Measurements from ENCODE around the gene ZFAND2B.
"Not testable (repeated sequence)": the region's sequence is repeated elsewhere in the genome, so short reads cannot be mapped to it uniquely, and the experiment has no call there.

Gene ZFAND2B

GRCh38 chr2:219186754-219187456 is 19.7 kb upstream of the ZFAND2B start:
- H3K4me3 ChIP-seq (ENCODE audit: low read depth, low read length): no peak overlapping the region
- no peaks in the 10 kb centered on the region for H3K79me2 ChIP-seq (ENCODE audit: control insufficient read depth, insufficient read depth, low read length, unreplicated experiment)
- H3K27me3 ChIP-seq (ENCODE audit: insufficient read depth, low read length): no peaks in the 10 kb centered on the region
- H3K36me3 ChIP-seq (ENCODE audit: insufficient read depth, low read length): no peaks in the 10 kb centered on the region; the same call in none of the 2 replicates
- no peak overlapping the region for H2AFZ ChIP-seq (ENCODE audit: low read length, unreplicated experiment)
- no peaks in the 10 kb centered on the region for H3K4me1 ChIP-seq (ENCODE audit: control insufficient read depth, insufficient read depth, low read length, unreplicated experiment)
- no peak overlapping the region for H3K27ac ChIP-seq (ENCODE audit: low read depth, low read length)

DNA sequence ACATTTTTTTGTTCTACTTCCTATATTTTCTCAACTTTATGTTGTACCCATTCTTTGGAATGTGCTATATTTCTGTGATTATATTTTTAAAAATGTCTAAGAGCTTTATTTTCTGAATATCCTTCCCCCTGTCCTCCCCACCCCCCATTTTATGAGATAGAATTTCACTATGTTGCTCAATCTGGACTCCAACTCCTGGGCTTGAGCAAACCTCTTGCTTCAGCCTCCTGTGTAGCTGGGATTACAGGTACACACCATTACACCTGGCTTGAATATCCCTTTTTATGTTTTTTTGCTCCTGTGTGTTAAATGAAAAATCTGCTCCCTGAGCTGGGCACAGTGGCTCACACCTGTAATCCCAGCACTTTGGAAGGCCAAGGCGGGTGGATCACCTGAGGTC is 9.2 kb upstream of the ZFAND2B start:
- H3K36me3 ChIP-seq (ENCODE audit: insufficient read depth, low read length): no peaks in the 10 kb centered on the region
- no peak overlapping the region for H3K4me3 ChIP-seq (ENCODE audit: low read depth, low read length)
- H2AFZ ChIP-seq (ENCODE audit: low read length, unreplicated experiment): no peak overlapping the region
- H3K27ac ChIP-seq (ENCODE audit: low read depth, low read length): no peak overlapping the region
- H3K4me1 ChIP-seq (ENCODE audit: control insufficient read depth, insufficient read depth, low read length, unreplicated experiment): no peaks in the 10 kb centered on the region
- H3K27me3 ChIP-seq (ENCODE audit: insufficient read depth, low read length): peaks cover 7% of the 10 kb centered on the region; the same call in 1 of the 2 replicates
- no peaks in the 10 kb centered on the region for H3K79me2 ChIP-seq (ENCODE audit: control insufficient read depth, insufficient read depth, low read length, unreplicated experiment)

- Histone ChIP-seq H3K27me3 (ENCODE audit: insufficient read depth, low read length) (peaks cover 7% of the 10 kb centered on the region; the same call in 1 of the 2 replicates), H3K4me1 (ENCODE audit: control insufficient read depth, insufficient read depth, low read length, unreplicated experiment) (no peaks in the 10 kb centered on the region), H2AFZ (ENCODE audit: low read length, unreplicated experiment) (no peak overlapping the region), H3K27ac (ENCODE audit: low read depth, low read length) (no peak overlapping the region), H3K4me3 (ENCODE audit: low read depth, low read length) (no peak overlapping the region), H3K79me2 (ENCODE audit: control insufficient read depth, insufficient read depth, low read length, unreplicated experiment) (no peaks in the 10 kb centered on the region), H3K36me3 (ENCODE audit: insufficient read depth, low read length) (no peaks in the 10 kb centered on the region)
Observed at GRCh38 chr2:219198974-219199373, 7.6 kb upstream of the ZFAND2B start.

DNA sequence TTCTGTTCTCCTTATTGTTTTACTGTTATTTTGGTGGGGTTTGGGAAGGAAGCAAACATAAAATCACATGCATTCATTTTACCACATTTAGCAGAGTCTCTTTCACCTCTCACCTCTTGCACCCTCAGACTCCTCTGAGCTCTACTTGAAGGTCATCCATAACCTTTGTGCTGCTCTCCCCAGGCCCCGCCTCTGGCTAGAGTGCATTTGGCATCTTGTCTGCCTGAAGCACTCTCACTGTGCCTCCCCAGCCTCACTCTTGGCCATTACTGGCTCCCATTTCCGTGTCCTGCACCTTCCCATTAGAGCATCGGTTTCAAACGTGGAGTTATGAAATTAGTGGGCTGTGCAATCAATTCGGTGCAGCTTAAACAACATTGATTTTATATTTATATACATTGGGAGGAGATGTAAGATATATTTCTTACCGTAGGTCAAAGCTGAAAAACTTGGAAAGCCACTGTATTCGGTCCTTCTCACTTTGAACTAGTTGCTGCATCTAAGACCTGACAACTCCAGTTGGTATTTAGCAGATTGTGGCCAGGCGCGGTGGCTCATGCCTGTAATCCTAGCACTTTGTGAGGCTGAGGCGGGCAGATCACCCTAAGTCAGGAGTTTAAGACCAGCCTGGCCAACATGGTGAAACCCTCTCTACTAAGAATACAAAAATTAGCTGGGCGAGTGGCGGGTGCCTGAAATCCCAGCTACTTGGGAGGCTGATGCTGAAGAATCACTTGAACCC is 6.9 kb upstream of the ZFAND2B start:
- H3K27me3 ChIP-seq (ENCODE audit: insufficient read depth, low read length): peaks cover 7% of the 10 kb centered on the region; the same call in 1 of the 2 replicates
- H2AFZ ChIP-seq (ENCODE audit: low read length, unreplicated experiment): no peak overlapping the region
- H3K36me3 ChIP-seq (ENCODE audit: insufficient read depth, low read length): no peaks in the 10 kb centered on the region
- no peaks in the 10 kb centered on the region for H3K4me1 ChIP-seq (ENCODE audit: control insufficient read depth, insufficient read depth, low read length, unreplicated experiment)
- H3K79me2 ChIP-seq (ENCODE audit: control insufficient read depth, insufficient read depth, low read length, unreplicated experiment): no peaks in the 10 kb centered on the region
- H3K4me3 ChIP-seq (ENCODE audit: low read depth, low read length): no peak overlapping the region
- H3K27ac ChIP-seq (ENCODE audit: low read depth, low read length): no peak overlapping the region

- H3K4me1 ChIP-seq (ENCODE audit: control insufficient read depth, insufficient read depth, low read length, unreplicated experiment); H3K36me3 ChIP-seq (ENCODE audit: insufficient read depth, low read length); H3K4me3 ChIP-seq (ENCODE audit: low read depth, low read length); H3K79me2 ChIP-seq (ENCODE audit: control insufficient read depth, insufficient read depth, low read length, unreplicated experiment); H2AFZ ChIP-seq (ENCODE audit: low read length, unreplicated experiment); H3K27me3 ChIP-seq (ENCODE audit: insufficient read depth, low read length); H3K27ac ChIP-seq (ENCODE audit: low read depth, low read length): not testable (repeated sequence)
Observed at GRCh38 chr2:219200502-219201326, 5.9 kb upstream of the ZFAND2B start.

DNA sequence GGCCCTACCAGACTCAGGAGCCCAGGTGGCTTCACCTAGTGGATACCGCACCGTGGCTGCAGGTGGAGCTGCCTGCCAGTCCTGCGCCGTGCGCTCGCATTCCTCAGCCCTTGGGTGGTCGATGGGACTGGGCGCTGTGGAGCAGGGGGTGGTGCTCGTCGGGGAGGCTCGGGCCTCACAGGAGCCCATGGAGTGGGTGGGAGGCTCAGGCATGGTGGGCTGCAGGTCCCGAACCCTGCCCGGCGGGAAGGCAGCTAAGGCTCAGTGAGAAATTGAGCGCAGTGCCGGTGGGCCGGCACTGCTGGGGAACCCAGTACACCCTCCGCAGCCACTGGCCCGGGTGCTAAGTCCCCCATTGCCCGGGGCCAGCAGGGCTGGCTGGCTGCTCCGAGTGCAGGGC is 5.3 kb upstream of the ZFAND2B start:
- not testable (repeated sequence) for H3K4me3 ChIP-seq (ENCODE audit: low read depth, low read length); H3K27me3 ChIP-seq (ENCODE audit: insufficient read depth, low read length); H3K36me3 ChIP-seq (ENCODE audit: insufficient read depth, low read length); H3K27ac ChIP-seq (ENCODE audit: low read depth, low read length); H3K4me1 ChIP-seq (ENCODE audit: control insufficient read depth, insufficient read depth, low read length, unreplicated experiment); H2AFZ ChIP-seq (ENCODE audit: low read length, unreplicated experiment); H3K79me2 ChIP-seq (ENCODE audit: control insufficient read depth, insufficient read depth, low read length, unreplicated experiment)

DNA sequence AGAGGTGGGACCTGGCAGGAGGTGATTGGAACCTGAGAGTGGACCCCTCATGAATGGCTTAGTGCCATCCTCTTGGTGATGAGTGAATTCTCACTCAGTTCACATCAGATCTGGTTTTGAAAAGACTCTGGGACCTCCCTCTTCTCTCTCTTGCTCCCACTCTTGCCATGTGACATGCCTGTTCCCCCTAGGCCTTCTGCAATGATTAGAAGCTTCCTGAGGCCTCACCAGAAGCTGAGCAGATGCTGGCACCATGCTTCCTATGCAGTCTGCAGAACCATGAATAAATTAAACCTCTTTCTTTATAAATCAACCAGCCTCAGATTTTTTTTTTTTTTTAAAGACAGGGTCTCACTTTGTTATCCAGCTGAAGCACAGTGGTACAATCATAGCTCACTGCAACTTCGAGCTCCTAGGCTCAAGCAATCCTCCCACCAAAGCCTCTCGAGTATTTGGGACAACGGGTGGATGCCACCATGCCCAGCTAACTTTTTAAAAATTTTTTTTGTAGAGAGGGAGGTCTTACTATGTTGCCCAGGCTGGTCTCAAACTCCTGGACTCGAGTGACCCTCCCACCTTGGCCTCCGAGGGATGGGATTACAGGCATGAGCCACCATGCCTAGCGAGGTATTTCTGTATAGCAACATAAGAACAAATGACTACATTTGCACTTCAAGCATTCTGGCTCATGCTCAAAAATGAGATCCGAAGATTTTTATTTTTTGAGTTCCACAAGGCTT is 2.0 kb upstream of the ZFAND2B start:
- Histone ChIP-seq H3K27me3 (ENCODE audit: insufficient read depth, low read length) (no peaks in the 10 kb centered on the region), H3K79me2 (ENCODE audit: control insufficient read depth, insufficient read depth, low read length, unreplicated experiment) (no peaks in the 10 kb centered on the region), H2AFZ (ENCODE audit: low read length, unreplicated experiment) (no peak overlapping the region), H3K27ac (ENCODE audit: low read depth, low read length) (no peak overlapping the region), H3K4me3 (ENCODE audit: low read depth, low read length) (no peak overlapping the region), H3K4me1 (ENCODE audit: control insufficient read depth, insufficient read depth, low read length, unreplicated experiment) (peaks cover 23% of the 10 kb centered on the region), H3K36me3 (ENCODE audit: insufficient read depth, low read length) (peaks cover 2% of the 10 kb centered on the region; the same call in 1 of the 2 replicates)

DNA sequence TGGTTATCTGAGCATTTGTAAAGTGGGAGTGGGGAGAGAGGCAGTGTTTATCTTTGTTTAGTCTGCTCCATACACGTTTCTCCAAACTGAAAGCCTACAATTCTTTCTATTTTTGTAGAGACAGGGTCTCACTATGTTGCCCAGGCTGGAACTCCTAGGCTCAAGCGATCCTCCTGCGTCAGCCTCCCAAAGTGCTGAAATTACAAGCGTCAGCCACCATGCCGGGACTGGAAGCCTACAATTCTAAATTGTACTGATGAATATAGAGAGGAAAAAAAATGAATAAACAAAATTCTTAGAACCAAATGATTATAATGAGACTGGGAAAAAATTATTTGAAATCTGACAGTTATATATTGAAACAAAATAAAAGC is 1.4 kb upstream of the ZFAND2B start:
- Histone ChIP-seq H3K27ac (ENCODE audit: low read depth, low read length) (no peak overlapping the region), H3K79me2 (ENCODE audit: control insufficient read depth, insufficient read depth, low read length, unreplicated experiment) (no peaks in the 10 kb centered on the region), H3K4me3 (ENCODE audit: low read depth, low read length) (no peak overlapping the region), H3K4me1 (ENCODE audit: control insufficient read depth, insufficient read depth, low read length, unreplicated experiment) (peaks cover 23% of the 10 kb centered on the region), H3K27me3 (ENCODE audit: insufficient read depth, low read length) (no peaks in the 10 kb centered on the region), H3K36me3 (ENCODE audit: insufficient read depth, low read length) (peaks cover 2% of the 10 kb centered on the region; the same call in 1 of the 2 replicates), H2AFZ (ENCODE audit: low read length, unreplicated experiment) (no peak overlapping the region)

DNA sequence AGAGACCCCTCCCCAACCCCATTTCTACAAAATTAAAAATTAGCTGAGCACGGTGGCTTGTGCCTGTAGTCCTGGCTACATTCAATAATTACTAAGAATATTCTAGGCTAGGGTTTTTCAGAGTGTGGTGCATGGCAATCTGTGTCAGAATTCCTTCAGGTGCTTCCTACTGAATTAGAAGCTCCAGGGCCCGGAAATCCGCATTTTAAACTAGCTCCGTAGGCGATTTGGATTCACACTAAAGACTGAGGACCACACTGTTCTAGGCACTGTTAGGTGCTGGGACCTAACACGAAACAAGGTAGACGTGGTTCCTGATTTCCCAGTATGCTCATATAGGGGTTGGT is 628 bp upstream of the ZFAND2B start:
- no peaks in the 10 kb centered on the region for H3K79me2 ChIP-seq (ENCODE audit: control insufficient read depth, insufficient read depth, low read length, unreplicated experiment)
- peak overlapping the region; percentile 71 for H3K27ac ChIP-seq (ENCODE audit: low read depth, low read length)
- H3K36me3 ChIP-seq (ENCODE audit: insufficient read depth, low read length): peaks cover 2% of the 10 kb centered on the region; the same call in 1 of the 2 replicates
- H3K27me3 ChIP-seq (ENCODE audit: insufficient read depth, low read length): no peaks in the 10 kb centered on the region
- peak overlapping the region; percentile 88 for H2AFZ ChIP-seq (ENCODE audit: low read length, unreplicated experiment)
- peak overlapping the region; percentile 86 for H3K4me3 ChIP-seq (ENCODE audit: low read depth, low read length)
- H3K4me1 ChIP-seq (ENCODE audit: control insufficient read depth, insufficient read depth, low read length, unreplicated experiment): peaks cover 23% of the 10 kb centered on the region
